HL-60 (cell line): ENCODE data around the gene ABAT.

Experiments
- DNase-seq, 2 experiments: peaks; one replicate each; pipeline ENCODE4 v3.0.0-alpha.2; 2010 to 2020; ENCODE audit warnings: low read depth in 1 of 2, low spot score in 1 of 2
- H3K27ac ChIP-seq: fragments of 250-450 bp; sonication (Bioruptor Pico); replicated peaks from 2 replicates; pipeline ENCODE4 v1.5.1; 2020; ENCODE audit warnings: mild to moderate bottlenecking, moderate library complexity
- H3K27me3 ChIP-seq: fragments of 250-450 bp; sonication (Bioruptor Pico); 2 replicates; pipeline ENCODE4 v1.5.1; 2021; ENCODE audit warnings: mild to moderate bottlenecking, moderate library complexity; ENCODE audit not compliant: insufficient read depth, poor library complexity, severe bottlenecking
- H3K4me3 ChIP-seq: replicated peaks from 2 replicates; pipeline ENCODE4 v1.5.1; 2011; ENCODE audit warnings: mild to moderate bottlenecking, control low read depth, low read length; ENCODE audit not compliant: insufficient read depth
- CTCF ChIP-seq: IDR thresholded peaks from one replicate; pipeline ENCODE4 v1.5.1; 2011; ENCODE audit warnings: low read length, control low read depth, inconsistent platforms; ENCODE audit not compliant: insufficient read depth
- GABPA ChIP-seq: IDR thresholded peaks from 2 replicates; pipeline ENCODE4 v1.6.1; 2012; ENCODE audit warnings: low read depth
- POLR2AphosphoS5 ChIP-seq: IDR thresholded peaks from 2 replicates; pipeline ENCODE4 v1.6.1; 2012; ENCODE audit warnings: low read depth
- REST ChIP-seq: IDR thresholded peaks from 2 replicates; pipeline ENCODE4 v1.6.1; 2012; ENCODE audit warnings: low read depth; ENCODE audit not compliant: insufficient replicate concordance
- SPI1 ChIP-seq: IDR thresholded peaks from 2 replicates; pipeline ENCODE4 v1.6.1; 2012; ENCODE audit warnings: low read depth, mild to moderate bottlenecking, borderline replicate concordance

ABAT gene

GRCh38 chr16:8822403-8822802, 148.0 kb downstream of the ABAT start:
- TF ChIP-seq REST (no peak), SPI1 (no peak), GABPA (no peak), POLR2AphosphoS5 (no peak), CTCF (no peak)
- no peak overlapping the region for H3K4me3 ChIP-seq
- H3K27me3 ChIP-seq = no peaks in the 10 kb centered on the region
- DNase-seq = no peak
- H3K27ac ChIP-seq = no peak overlapping the region

GRCh38 chr16:8826278-8826879, 152.0 kb downstream of the ABAT start:
- no peak for TF ChIP-seq POLR2AphosphoS5
- no peak for TF ChIP-seq GABPA
- TF ChIP-seq REST = no peak
- no peak for TF ChIP-seq CTCF
- no peak for TF ChIP-seq SPI1
- no peak for DNase-seq
- Histone ChIP-seq H3K27me3 (no peaks in the 10 kb centered on the region), H3K4me3 (no peak overlapping the region), H3K27ac (no peak overlapping the region)

GRCh38 chr16:8828541-8829165, 154.2 kb downstream of the ABAT start:
- no peak for TF ChIP-seq POLR2AphosphoS5
- Histone ChIP-seq H3K27ac (no peak overlapping the region), H3K4me3 (no peak overlapping the region), H3K27me3 (no peaks in the 10 kb centered on the region)
- no peak for DNase-seq

- DNase-seq = no peak
- Histone ChIP-seq H3K27ac (no peak overlapping the region), H3K27me3 (no peaks in the 10 kb centered on the region), H3K4me3 (no peak overlapping the region)
- no peak for TF ChIP-seq POLR2AphosphoS5
- no peak for TF ChIP-seq REST
- TF ChIP-seq CTCF = no peak
- TF ChIP-seq GABPA = no peak
- TF ChIP-seq SPI1 = no peak
These were observed 157.0 kb downstream of the ABAT start for GRCh38 chr16:8831450-8831849.
